ENCODE measurements around the gene GYPA.
"Not testable (repeated sequence)": the region's sequence is repeated elsewhere in the genome, so short reads cannot be mapped to it uniquely, and the experiment has no call there.

Gene GYPA

GRCh38 chr4:144128709-144129320 lies 11.7 kb downstream of the GYPA start:
- DNase-seq (ENCODE audit: low read depth): not testable (repeated sequence)

GRCh38 chr4:144125109-144125508 lies 15.4 kb downstream of the GYPA start:
- not testable (repeated sequence) for DNase-seq (ENCODE audit: low read depth)

GRCh38 chr4:144123982-144124635 lies 16.4 kb downstream of the GYPA start:
- DNase-seq (ENCODE audit: low read depth): not testable (repeated sequence)

DNA sequence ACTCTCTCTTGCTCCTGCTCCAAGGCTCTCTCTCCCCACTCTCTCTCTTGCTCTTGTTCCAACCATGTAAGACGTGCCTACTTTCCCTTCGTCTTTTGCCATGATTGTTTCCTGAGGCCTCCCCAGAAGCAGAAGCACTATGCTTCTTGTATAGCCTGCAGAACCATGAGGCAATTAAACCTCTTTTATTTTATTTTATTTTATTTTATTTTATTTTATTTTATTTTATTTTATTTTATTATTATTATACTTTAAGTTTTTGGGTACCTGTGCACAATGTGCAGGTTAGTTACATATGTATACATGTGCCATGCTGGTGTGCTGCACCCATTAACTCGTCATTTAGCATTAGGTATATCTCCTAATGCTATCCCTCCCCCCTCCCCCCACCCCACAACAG lies 17.2 kb downstream of the GYPA start:
- not testable (repeated sequence) for DNase-seq (ENCODE audit: low read depth)

DNA sequence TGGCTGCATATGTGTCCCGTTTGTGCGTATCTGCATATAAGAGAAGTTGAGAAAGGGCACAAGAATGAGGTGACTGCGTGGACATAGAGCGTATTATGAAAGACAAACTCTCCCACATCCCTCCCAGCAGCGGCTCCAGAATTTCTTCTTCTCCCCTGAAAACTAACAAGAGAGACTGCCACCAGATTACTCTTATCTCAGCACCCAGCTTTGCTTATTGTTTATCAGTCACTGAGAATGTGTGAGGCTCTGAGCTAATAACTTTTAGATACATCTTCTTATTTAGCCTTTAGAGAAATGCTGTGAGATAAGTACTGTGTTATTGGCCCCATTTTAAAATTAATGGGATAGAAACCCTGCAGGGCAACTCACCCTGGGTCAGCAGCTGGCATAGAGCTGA lies 20.8 kb downstream of the GYPA start:
- not testable (repeated sequence) for DNase-seq (ENCODE audit: low read depth)

DNA sequence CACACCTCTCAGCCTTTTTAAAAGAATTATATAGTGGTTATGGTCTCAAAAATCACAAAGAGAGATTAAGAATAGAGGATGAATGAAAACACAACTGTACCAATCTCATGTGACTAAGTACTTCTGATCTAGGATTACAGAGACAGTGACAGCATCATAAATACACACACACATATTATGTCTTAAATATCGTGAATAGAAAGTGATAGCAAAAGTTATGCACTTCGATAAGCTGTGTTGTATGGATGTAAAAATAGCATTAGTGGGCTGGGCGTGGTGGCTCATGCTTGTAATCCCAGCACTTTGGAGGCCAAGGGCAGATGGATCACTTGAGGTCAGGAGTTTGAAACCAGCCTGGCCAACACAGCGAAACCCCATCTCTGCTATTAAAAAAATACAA lies 25.0 kb downstream of the GYPA start:
- DNase-seq (ENCODE audit: low read depth): no peak

- DNase-seq (ENCODE audit: low read depth): no peak
Measured at GRCh38 chr4:144113546-144113945, 27.0 kb downstream of the GYPA start.

- no peak for DNase-seq (ENCODE audit: low read depth)
Measured at GRCh38 chr4:144104509-144105130, 35.9 kb downstream of the GYPA start.

DNA sequence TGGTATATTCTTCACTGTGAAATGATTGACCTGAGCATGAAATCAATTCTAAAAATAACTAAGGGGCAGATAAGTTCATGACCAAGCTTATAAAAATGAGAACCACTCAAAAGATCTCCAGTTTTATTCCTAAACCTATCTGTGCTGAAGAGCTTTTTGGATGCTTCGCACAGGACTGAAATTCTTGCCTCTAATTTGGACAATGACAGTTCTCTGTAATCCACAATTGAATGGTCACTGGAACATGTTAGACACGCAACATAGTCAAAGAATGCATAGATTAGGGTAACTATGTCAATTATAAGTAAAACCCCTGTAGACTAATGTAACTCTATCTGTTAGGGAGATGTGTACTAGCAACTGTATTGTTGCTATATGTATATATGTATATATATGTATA lies 42.7 kb downstream of the GYPA start:
- DNase-seq (ENCODE audit: low read depth): not testable (repeated sequence)

- not testable (repeated sequence) for DNase-seq (ENCODE audit: low read depth)
Measured at GRCh38 chr4:144093995-144094394, 46.5 kb downstream of the GYPA start.

- DNase-seq (ENCODE audit: low read depth): not testable (repeated sequence)
Measured at GRCh38 chr4:144091181-144091580, 49.3 kb downstream of the GYPA start.

- DNase-seq (ENCODE audit: low read depth): no peak
Measured at GRCh38 chr4:144090744-144091143, 49.8 kb downstream of the GYPA start.

DNA sequence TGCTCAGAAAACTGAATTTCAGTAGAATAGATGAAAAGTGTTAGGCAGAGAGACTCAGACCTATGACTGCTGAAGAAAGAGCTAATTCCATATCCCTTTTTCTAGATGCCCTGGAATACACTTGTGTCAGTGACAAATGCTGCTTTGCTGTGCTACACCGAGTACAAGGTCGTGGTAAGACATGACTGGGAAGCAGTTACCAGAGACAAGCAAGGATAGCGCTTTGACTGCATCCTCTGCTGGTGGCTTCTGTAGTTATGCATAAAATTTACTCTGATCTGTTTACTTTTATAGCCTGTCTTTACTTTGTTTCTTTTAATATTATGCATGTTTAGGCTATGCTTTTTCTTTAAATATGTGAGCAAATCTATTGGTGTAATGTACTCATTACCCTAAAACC lies 58.5 kb downstream of the GYPA start:
- DNase-seq (ENCODE audit: low read depth): not testable (repeated sequence)

- not testable (repeated sequence) for DNase-seq (ENCODE audit: low read depth)
Measured at GRCh38 chr4:144080135-144080534, 60.4 kb downstream of the GYPA start.

GRCh38 chr4:144078746-144079145 lies 61.8 kb downstream of the GYPA start:
- DNase-seq (ENCODE audit: low read depth): not testable (repeated sequence)

GRCh38 chr4:144061556-144061955 lies 79.0 kb downstream of the GYPA start:
- not testable (repeated sequence) for DNase-seq (ENCODE audit: low read depth)

- not testable (repeated sequence) for DNase-seq (ENCODE audit: low read depth)
Measured at GRCh38 chr4:144060234-144060859, 80.2 kb downstream of the GYPA start.

Measured in HS-27A (cell line).